OCI-LY3 (cell line): ENCODE measurements around the gene FSCN2.

Experiments used
- EZH2phosphoT487 ChIP-seq: fragments of 200-600 bp; shearing (Covaris generic); IDR thresholded peaks from 2 replicates; pipeline ENCODE4 v1.6.1; 2018; ENCODE audit warnings: antibody characterized with exemption, mixed run types, low read depth
- TF ChIP-seq, protein P1 (sequence below): fragments of 200-600, 300-600 bp; sonication (generic); IDR thresholded peaks from 2 replicates; pipeline ENCODE4 v1.5.1; 2014; ENCODE audit warnings: antibody characterized with exemption, low read length, low read depth

DNA sequence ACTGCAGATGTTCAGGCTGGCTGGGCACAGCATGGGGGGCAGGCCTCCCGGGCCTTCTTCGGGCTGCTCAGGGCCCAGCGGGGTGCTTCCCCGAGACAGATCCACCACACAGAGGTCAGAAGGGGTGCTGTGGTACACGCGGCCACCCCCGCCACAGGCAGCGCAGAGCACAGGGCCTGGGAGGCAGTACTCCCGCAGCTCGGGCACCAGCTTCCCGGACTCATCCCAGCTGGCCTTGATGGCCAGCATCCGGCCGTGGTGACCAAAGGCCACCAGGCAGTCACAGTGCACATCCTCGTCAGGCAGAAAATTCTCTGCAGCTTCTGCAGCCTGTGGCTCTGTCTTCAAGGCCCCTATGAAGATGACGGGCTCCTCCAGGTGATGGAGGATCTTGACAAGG, 22.1 kb downstream of the FSCN2 start:
- TF ChIP-seq, protein P1, sequence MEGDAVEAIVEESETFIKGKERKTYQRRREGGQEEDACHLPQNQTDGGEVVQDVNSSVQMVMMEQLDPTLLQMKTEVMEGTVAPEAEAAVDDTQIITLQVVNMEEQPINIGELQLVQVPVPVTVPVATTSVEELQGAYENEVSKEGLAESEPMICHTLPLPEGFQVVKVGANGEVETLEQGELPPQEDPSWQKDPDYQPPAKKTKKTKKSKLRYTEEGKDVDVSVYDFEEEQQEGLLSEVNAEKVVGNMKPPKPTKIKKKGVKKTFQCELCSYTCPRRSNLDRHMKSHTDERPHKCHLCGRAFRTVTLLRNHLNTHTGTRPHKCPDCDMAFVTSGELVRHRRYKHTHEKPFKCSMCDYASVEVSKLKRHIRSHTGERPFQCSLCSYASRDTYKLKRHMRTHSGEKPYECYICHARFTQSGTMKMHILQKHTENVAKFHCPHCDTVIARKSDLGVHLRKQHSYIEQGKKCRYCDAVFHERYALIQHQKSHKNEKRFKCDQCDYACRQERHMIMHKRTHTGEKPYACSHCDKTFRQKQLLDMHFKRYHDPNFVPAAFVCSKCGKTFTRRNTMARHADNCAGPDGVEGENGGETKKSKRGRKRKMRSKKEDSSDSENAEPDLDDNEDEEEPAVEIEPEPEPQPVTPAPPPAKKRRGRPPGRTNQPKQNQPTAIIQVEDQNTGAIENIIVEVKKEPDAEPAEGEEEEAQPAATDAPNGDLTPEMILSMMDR, result no peak
- no peak for TF ChIP-seq EZH2phosphoT487
